H4 (cell line): ENCODE data around the gene PCP2. TPM values are rescaled to one million over a fixed set of nuclear protein-coding genes. Genes with fewer than 3 reads are reported as not detected.

ENCODE experiments used
- DNase-seq: peaks from one replicate; pipeline ENCODE4 v3.0.0-alpha.2; 2015; ENCODE audit warnings: low spot score
- total RNA-seq: library from RNA; depleted of rRNA; stranded (reverse); fragments of >200 nt; shearing (Covaris generic); gene quantifications from 2 replicates; pipeline ENCODE4 v1.2.3, GENCODE V29; 2014

The PCP2 gene
- total RNA-seq, 1 experiment from 2014 or later = not detected

DNA sequence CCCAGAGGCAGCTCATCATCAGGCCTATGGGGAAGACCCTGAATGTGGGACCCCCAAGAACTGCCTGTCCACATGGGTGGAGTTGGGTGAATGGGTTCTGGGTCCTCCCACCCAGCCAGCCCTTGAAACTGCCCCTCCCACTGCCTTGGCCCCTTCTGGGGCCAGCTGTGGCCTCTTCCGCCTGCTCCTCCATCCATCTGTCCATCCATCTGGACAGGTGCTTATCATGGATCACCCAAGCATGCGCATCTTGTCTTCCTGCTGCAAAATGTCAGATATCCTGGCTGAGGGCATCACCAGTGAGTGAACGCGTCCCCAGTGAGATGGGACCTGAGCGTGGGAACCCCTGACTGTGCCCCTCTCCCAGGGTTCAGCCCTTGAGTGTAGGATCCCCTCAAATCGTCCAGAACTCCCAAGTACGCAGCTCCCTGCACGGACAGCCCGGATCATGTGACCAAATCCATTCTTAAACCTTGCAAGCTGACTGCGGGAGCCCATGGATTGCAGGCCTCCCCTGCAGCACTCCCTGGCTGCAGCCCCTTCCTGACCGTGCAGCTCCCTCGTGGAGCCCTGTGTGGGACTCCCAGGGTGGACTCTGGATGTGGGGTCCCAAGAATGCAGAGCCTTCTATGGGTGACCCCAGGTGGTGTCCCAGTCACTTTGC is 5.4 kb upstream of the PCP2 start:
- DNase-seq = no peak

DNA sequence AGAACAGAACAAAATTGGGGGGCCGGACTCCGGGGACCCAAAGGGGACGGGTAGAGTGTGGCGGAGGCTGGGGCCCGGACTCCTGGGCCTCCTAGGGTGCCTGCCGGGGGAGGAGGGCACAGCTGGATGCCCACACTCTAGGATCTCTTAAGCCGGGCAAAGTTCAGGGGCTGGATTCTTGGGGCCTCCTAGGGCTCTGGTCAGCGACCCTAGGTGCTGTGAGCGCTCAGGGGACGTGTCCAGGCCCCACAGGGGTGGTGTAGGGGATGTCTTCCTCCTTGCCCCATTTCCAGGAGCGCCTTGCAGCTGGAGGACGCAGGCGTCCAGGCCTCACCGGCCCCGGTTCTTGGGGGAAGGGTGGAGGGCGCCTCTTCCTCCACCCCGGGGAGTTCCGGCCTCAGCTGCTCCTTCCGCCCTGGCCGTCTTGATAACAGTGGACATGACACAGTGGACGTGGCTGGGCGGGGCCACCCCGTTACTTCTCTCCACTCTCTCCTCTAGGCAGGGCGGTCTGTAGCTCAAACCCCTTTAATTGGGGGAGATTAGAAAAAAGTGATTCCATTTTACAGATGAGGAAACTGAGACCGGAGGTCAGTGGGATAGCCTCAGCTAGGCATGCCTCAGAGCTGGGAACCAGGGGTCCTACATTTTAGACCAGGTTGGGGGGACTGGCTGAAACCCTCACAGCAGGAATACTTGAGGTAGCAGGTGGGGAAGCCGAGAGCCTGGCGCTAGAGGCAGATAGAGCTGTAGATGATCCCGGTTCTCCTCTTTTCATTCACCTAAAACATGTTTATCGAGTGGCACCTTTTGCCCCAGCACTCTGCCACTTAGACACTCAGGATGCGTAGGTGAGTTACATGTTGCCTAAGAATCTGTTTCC is 4.1 kb upstream of the PCP2 start:
- DNase-seq = no peak

DNA sequence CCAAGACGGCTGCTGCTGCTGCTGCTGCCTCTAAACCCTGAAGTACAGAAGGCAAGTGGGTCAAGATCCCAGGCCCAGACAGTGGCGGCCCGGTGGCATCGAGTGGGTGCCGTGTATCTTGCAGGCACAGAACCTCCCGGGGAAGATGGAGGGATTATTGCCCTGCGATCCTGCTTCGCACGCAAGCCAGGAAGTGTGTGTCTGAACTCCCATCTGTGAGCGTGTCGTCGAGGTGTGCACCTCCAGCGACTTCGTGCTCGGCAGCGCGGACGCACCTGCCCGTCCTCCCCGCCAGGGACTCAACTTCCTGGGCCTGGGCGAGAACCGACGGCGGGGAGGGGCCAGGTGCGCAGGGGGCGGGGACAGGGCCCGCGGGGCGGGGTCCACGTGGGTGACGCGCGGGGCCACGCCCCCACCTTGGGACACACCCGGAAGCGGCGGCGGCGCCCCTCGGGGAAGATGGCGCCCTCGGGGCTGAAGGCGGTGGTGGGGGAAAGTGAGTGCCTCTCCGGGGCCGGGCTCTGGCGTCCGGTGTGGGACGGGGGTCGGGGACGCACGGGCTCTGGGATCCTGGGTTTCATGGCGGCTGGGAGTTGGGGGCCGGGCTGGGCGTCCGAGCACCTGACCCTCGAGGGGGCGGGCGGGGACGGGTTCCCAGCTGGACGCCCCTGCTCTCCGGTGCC is 3.3 kb upstream of the PCP2 start, which contains the start of gene STXBP2:
Gene STXBP2 (plus strand): TSS at position 420 of the 683 bp plus-strand sequence. CDS start 40 bp downstream, at position 460.
- no peak for DNase-seq

DNA sequence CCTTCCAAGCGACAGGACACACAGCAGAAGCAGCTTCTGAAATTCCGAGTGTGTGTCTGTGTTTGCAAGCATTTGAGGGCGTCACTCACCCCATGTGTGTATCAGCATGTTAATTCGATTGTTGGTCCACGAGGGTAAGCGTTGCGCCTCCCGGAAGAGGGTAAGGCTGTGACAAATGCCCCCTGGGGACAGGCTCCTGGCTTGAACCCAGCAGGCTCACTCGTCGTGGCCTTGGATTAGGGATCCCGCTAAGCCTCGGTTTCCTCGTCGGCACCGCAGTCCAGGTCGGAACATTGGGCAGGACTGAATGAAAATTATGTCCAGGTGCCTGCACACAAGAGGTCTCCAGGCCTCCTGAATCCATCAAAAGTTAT is 2.8 kb upstream of the PCP2 start:
- no peak for DNase-seq

DNA sequence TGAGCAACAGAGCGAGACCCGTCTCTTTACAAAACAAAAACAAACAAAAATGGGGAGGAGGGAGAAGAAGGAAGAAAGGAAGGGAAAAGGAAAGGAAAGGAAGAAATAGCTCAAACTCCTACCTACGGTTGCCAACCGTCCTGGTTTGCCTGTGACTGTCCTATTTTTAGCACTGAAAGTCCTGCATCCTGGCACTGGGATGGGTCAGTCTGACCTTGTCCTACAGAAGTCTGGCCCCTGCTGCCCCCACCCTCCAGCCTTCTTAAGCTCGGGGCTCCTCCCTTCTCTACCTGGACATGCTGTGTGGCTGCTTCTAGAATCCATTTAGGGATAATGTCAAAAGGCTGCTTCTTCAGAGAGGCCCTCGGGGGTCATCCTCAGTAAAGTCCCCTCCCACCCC is 2.2 kb upstream of the PCP2 start:
- DNase-seq = no peak

DNA sequence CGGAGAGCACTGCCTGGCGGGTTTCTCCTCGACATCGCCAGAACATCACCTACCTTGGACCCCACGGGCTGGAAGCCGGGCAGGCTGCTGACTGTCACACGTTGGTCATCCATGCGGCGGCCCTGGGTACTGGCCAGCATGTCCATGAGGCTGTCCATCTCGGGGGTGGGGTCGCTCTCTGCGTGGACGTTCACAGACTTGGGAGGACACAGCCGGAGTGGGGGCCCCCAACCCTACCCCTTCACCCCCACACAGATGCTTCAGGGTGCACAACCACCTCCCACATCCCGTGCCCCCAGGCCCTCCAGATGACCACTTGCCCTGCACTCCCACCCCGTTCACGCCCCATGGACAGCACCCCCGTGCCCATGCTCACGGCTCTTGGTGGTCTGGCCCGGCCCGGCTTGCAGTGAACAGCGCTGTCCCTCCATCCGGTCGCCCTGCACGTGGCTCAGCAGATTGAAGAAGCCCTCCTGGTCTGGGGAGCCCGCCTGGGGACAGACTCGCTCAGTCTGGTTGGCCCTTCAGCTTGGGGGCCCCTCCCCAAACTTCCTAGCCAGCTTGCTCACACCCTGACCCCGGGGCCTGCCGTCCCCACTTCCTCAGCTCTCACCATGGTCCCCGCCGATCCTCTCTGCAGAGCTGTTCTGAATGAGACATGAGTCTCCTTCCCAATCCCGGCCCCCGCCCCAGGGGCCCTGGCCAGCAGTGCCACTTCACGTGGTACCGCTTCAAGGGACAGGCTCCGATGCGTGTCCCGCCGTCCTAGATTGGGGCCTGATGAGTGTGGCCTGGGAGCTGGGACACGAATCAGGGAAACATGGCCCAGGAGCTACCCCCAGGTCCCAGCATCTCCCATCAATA is 947 bp downstream of the PCP2 start:
- no peak for DNase-seq

DNA sequence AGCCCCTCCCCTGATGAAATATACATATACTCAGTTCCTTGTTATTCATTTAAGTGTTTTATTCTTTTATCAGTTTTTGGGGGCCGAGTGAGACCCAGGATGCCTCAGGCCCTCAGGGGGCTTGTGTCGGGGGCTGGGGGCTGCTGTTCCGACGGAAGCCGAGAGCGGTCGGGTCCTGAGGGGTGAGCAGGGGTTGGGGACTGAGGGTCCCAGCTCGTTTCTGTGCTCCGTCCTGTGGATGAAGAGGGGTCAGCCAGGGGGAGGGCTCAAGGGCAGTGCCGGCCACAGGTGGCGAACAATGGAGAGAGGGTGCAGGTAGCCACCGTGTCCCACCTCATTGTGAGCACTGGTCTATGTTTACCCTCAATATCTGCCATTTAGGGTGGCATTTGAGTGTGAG is 1.9 kb downstream of the PCP2 start:
- no peak for DNase-seq

DNA sequence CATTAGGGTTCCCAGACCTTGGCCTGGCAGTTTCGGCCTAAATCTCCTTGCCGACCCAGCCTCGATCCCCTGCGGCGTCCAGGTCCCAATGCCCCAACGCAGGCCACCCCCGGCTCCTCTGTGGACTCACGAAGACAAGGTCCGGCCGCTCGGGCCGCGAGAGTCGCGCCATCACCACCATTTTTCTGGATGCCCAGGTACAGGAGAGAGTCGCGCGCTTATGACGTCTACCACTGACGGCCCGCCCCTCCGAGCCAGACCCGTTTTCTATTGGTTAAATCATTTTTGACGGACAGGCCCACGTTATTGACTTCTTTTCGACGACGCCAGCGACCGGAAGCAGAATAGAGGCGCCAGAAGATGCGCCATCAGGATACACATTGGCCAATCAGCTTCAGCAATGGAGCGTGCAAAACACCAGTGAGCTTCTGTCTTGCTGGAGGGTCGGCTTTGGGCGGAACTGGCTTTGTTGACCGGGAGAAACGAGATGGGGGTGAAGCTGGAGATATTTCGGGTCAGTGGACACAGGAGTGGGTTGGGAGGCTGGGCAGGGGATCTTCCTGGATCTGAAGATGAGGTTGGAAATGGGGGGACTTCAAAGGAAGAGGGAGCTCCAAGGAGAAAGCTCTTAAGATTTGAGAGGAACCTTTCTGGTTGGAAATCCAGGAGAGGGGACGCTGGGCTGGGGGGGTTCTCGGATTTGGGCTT is 4.0 kb downstream of the PCP2 start, which contains the start of the genes PET100 and XAB2:
Gene PET100 (plus strand): TSS at position 447 of the 708 bp plus-strand sequence. CDS start 41 bp downstream, at position 488.
Gene XAB2 (minus strand): TSS at position 199 of the 708 bp plus-strand sequence. CDS start 18 bp downstream, at position 181.
- DNase-seq = peak; percentile 99

DNA sequence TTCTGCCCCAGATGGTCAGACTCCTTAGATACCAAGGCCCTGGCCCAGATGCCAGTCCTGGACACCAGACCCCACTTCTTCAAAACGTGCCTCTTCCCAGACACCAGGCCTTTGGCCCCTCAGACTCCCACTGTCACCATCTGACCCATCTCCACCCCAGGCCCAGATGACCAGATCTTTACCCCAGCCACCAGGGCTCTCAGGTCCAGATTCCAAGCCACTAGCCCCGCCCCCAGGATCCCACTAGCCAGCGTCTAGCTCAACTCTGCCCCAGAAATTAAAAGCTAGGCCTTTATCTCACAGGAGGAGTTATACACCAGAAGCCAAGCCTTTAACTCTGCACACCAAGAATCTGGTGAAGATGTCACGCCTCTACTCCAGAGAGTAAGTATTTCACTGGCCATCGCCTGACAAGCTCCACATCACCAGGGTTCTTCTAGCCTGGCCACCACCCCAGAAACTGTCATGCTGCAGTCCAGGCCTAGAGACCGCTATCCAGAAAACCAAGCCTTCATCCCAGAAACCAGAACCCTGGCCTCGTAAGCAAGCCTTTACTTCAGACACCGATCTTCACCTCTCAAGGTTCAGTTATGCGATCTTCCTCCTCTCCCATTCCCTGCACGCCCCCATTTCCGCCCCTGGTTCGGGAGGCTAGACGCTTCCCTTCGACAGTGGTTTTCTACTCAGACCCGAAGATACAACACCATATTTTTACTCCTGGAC is 4.8 kb downstream of the PCP2 start:
- DNase-seq = no peak

DNA sequence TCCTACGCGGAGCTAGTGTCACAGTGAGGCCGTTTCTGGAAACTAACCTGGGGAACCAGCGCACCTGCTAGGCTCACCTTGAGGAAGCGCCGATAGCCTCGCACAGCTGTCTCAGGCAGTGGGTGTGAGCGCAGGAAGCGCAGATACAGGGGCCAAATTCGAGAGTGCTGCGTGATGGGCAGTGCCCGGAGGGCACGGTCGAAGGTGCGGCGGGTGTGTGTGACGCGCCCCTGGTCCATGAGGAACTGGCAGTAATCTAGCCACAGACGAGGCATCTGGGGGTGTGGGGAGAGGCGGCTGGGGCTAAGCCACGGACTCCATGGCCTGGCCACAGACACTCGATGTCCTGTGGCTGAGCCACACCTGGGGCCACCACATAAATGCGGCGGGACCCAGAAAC is 6.4 kb downstream of the PCP2 start:
- no peak for DNase-seq

DNA sequence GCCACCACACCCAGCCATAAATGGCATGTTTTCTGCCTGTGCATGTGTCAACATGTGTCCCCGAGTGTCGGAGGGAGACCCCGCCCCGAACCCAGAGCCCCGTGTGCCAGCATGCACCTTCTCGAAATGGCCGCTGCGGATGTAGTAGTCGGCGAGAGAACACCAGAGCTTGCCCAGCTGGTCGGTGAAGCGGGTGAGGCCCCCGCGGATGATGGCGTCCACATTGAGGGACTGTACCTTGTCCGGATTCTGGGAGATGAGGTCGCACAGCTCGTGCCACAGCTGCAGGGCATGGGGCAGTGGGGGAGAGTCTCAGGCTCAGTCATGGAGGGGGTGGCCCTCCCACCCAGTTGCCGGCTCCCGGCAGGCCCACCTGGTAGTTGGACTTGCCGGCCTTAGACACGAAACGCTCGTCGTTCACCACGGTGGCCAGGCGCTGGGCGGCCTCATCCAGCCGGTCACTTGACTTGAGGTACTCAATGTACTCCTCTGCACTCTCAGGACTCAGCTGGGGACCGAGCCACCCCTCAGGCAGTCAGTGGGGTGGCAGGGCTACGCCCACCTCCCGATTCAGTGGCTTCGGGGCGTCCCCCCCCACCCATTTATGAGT is 7.7 kb downstream of the PCP2 start:
- no peak for DNase-seq

DNA sequence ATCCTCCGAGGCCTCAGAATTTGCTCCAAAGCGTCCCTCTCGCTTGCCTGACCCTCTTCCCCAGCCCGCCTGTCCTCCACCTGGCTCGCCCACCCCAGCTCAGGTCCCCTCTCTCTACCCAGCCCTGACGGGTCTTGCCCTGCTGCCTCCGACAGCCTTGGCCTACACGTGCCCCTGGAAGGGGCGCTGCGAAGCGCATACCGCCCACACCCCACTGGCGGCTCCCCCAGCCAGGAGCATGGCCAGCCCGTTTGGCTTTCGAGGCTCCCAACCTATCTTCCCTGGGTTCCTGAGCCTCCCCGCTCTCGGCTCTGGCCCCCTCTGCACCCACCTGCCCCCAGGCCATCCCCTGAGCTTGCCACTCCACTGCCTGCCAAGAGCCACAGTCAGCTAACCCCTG is 8.7 kb downstream of the PCP2 start:
- no peak for DNase-seq

DNA sequence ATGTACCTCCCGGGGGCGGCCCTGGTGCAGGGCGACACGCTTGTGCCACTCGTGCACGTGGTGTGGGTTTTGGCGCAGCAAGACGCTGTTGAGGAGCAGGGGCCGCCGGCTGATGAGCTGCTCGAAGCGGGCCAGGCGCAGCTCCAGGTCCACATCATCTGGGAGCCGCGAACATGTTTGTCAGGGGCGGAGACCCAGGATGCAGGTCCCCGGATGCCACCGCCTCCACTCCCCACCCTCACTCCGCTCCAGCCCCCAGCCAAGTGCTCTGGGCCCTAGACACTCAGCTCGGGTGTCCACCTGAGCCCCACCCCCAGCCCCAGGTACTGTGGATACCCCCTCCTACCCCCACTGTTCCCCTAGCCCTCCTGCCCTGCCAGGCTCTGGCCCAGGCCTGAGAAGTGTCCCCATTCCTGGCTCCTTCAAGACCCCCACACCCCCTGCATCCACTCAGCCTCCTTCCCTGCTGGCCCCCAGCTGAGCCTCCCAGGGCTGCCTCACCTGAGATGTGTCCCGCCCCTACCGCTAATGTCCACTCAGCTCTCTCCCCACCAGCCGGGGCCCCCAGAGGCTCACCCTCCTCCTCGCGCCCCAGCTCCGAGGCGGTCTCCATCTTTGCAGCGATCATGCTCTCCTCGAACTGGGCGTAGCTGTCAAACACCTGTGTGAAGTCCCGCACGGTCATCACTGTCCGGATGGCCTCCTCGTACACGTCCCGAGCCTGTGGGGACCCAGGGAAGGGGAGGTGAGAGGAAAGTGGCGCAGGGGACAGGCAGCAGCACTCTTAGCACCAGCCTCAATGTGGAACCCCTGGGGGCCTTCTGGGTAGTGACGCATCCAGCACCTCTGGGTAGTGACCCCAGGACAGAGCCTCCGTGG is 9.6 kb downstream of the PCP2 start:
- DNase-seq = no peak

DNA sequence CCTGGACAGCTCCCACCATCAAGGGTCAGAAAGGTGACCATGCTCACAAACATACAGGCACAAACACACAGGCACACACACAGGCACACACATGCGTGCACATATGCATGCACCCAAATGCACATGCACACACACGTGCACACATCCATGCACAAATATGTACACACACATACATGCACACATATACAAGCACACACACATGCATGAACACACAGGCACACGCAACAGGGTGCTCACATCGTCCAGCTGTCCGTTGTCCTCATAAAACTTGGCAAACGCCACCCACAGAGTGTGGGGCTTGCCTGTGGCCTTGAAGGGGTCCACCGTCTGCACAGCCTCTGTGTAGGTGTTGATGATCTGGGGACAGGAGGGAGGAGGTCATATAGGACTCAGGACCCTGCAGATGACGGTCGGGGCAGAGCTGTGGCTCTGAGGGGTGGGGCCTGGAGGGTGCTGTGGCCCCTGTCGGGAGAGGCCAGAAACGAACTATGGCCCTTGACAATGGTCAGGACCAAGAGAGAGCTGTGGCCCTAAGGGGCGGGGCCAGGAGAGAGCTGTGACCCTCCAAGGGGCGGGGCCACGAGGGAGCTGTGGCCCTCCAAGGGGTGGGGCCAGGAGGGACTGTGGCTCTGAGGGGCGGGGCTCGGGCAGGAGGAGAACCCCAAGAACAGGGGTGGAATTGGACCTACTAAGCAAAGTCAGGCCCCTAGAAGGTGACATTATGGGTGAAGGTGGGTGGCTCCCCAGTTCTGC is 10.4 kb downstream of the PCP2 start:
- DNase-seq = no peak

DNA sequence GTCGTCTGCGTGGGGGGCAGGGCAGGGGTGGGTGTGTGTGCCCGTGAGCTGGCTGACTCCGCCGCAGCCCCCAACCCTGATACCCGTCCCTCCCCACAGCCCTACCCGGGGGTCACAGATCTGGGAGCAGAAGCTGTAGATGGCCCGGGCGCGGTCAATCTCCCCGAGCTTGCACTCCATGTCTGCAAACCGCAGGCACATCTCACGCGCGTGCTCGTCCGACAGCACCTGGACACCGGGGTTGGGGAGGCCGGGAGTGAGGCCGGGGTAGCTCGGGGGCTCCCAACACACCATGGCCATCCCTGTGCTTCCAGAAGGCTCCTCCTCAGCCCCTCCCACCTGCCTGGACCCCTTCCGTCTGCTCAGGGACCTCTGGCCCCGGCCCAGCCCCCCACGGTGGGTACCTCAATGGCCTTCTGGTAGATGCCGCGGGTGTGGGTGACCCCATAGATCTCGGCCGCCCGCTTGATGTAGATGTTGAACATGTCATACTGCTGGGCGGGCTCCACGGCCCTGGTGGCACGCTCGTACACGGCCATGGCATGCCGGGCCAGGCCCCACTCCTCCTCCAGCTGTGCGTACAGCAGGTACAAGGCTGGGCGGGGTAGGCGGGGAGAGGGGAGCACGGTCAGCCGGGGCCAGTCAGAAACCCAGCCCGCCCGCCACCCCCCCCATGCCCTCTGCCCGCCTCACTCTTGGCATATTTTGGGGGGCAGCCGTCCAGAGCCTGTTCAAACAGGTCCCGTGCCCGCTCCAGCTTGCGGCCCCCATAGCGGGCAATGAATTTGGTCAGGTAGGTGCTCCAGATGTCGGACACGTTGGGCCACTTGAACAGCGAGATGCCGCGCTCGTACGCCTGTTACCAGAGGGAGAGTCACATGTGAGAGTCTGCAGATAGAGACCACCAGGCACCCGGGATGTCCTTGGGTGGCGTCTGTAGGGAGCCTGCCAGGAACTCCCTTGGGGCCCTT is 12.8 kb downstream of the PCP2 start:
- DNase-seq = no peak

DNA sequence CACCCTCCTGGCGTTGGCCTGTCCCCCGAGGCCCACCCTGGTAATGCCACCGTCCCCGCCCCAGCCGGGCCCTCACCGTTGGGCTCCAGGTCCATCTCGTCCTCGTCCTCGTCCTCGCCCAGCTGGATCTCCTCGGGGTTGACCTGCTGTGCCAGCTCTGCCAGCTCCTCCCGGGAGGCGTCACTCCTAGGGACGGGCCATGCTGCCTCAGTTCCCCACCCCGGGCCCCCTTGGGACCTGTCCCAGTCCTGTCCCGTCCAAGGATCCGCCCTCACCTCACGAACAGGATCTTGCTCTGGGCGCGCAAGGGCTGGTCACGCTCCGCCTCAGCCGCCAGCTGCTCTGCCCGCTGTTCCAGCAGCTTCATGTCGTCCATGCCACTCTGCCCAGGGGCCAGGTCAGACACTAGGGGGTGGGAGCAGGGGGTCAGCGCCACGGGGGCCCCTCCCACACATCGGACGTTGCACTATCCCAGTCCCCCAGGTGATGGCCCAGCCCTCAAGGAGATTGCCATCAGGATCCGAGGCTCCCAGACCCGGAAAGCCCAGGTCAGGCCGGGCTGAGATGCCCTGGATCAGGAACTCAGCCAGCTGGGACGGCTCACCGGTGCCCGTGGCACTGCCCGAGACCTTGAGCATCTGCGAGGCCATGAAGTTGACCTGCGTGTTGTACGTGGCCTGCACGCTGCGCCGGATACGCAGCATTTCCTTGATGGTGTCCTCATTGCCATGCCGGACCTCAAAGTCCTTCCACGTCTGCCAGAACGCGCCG is 13.7 kb downstream of the PCP2 start:
- DNase-seq = no peak
